H9 (cell line): ENCODE results near the gene LIPH. TPM values are rescaled to one million over a fixed set of nuclear protein-coding genes. Genes with fewer than 3 reads are reported as not detected.

Source experiments
- DNase-seq: peaks from one replicate; pipeline ENCODE4 v3.0.0-alpha.2; 2017
- H2AFZ ChIP-seq: one replicate; pipeline ENCODE4 v1.6.1; 2013; ENCODE audit warnings: mild to moderate bottlenecking, low read length, control low read depth, moderate library complexity
- H2AK5ac ChIP-seq: 2 replicates; pipeline ENCODE4 v1.6.1; 2013; ENCODE audit warnings: low read length, control low read depth, mixed read lengths; ENCODE audit not compliant: insufficient read length
- H2BK120ac ChIP-seq: one replicate; pipeline ENCODE4 v1.6.1; 2013; ENCODE audit warnings: low read depth, mild to moderate bottlenecking, low read length, control low read depth, inconsistent platforms; ENCODE audit not compliant: poor library complexity, severe bottlenecking
- H2BK12ac ChIP-seq: 2 replicates; pipeline ENCODE4 v1.6.1; 2013; ENCODE audit warnings: low read length, control low read depth, mixed read lengths, low read depth; ENCODE audit not compliant: insufficient read length
- H2BK15ac ChIP-seq: 2 replicates; pipeline ENCODE4 v1.6.1; 2013; ENCODE audit warnings: low read depth, low read length, control low read depth
- H2BK20ac ChIP-seq: one replicate; pipeline ENCODE4 v1.6.1; 2013; ENCODE audit warnings: low read depth, mild to moderate bottlenecking, low read length, control low read depth, inconsistent platforms; ENCODE audit not compliant: poor library complexity, severe bottlenecking
- H2BK5ac ChIP-seq: 2 replicates; pipeline ENCODE4 v1.6.1; 2013; ENCODE audit warnings: low read length, control low read depth, mixed read lengths; ENCODE audit not compliant: insufficient read length
- H3K14ac ChIP-seq: 2 replicates; pipeline ENCODE4 v1.6.1; 2013; ENCODE audit warnings: low read length, control low read depth; ENCODE audit not compliant: insufficient read depth
- H3K18ac ChIP-seq: 2 replicates; pipeline ENCODE4 v1.6.1; 2013; ENCODE audit warnings: low read depth, mild to moderate bottlenecking, mixed read lengths, low read length, control low read depth; ENCODE audit not compliant: insufficient read length
- H3K23ac ChIP-seq: 2 replicates; pipeline ENCODE4 v1.6.1; 2013; ENCODE audit warnings: low read length, control low read depth, mixed read lengths, low read depth; ENCODE audit not compliant: insufficient read length
- H3K23me2 ChIP-seq: 2 replicates; pipeline ENCODE4 v1.6.1; 2013; ENCODE audit warnings: low read depth, mild to moderate bottlenecking, mixed read lengths, low read length, control low read depth; ENCODE audit not compliant: insufficient read length, poor library complexity, severe bottlenecking
- H3K27ac ChIP-seq: 2 replicates; pipeline ENCODE4 v1.5.1; 2013; ENCODE audit warnings: low read length, control low read depth, mixed read lengths, low read depth; ENCODE audit not compliant: insufficient read length
- H3K27me3 ChIP-seq: 2 replicates; pipeline ENCODE4 v1.6.1; 2013; ENCODE audit warnings: low read length, control low read depth, inconsistent platforms; ENCODE audit not compliant: insufficient read depth
- H3K4ac ChIP-seq: 2 replicates; pipeline ENCODE4 v1.6.1; 2013; ENCODE audit warnings: low read depth, mild to moderate bottlenecking, control low read depth, inconsistent platforms, low read length, moderate library complexity
- H3K4me1 ChIP-seq: 2 replicates; pipeline ENCODE4 v1.6.1; 2013; ENCODE audit warnings: low read length, control low read depth, inconsistent platforms; ENCODE audit not compliant: insufficient read depth
- H3K4me2 ChIP-seq: 2 replicates; pipeline ENCODE4 v1.6.1; 2013; ENCODE audit warnings: low read length, control low read depth, mixed read lengths; ENCODE audit not compliant: insufficient read length, insufficient read depth
- H3K56ac ChIP-seq: 2 replicates; pipeline ENCODE4 v1.6.1; 2013; ENCODE audit warnings: low read depth, mild to moderate bottlenecking, mixed read lengths, low read length, control low read depth; ENCODE audit not compliant: insufficient read length
- H3K79me1 ChIP-seq: 2 replicates; pipeline ENCODE4 v1.6.1; 2013; ENCODE audit warnings: low read depth, mild to moderate bottlenecking, moderate library complexity, low read length, control low read depth, inconsistent platforms; ENCODE audit not compliant: insufficient read depth, poor library complexity, severe bottlenecking
- H3K79me2 ChIP-seq: 2 replicates; pipeline ENCODE4 v1.6.1; 2013; ENCODE audit warnings: low read length, control low read depth, inconsistent platforms; ENCODE audit not compliant: insufficient read depth
- H3K9ac ChIP-seq: 2 replicates; pipeline ENCODE4 v1.6.1; 2013; ENCODE audit warnings: low read length, control low read depth, mixed read lengths; ENCODE audit not compliant: insufficient read length; ENCODE audit errors: extremely low read depth
- H3K9me3 ChIP-seq: one replicate; pipeline ENCODE4 v1.6.1; 2013; ENCODE audit warnings: low read depth, low read length, inconsistent platforms; ENCODE audit not compliant: control insufficient read depth
- H3T11ph ChIP-seq: one replicate; pipeline ENCODE4 v1.6.1; 2013; ENCODE audit warnings: mild to moderate bottlenecking, low read length, control low read depth, inconsistent platforms
- H4K20me1 ChIP-seq: one replicate; pipeline ENCODE4 v1.6.1; 2013; ENCODE audit not compliant: control insufficient read depth, insufficient read length, insufficient read depth
- H4K5ac ChIP-seq: 2 replicates; pipeline ENCODE4 v1.6.1; 2013; ENCODE audit warnings: low read depth, mild to moderate bottlenecking, mixed read lengths, low read length, control low read depth; ENCODE audit not compliant: insufficient read length
- H4K8ac ChIP-seq: replicated peaks from 2 replicates; pipeline ENCODE4 v1.6.1; 2013; ENCODE audit warnings: low read length, control low read depth, mixed read lengths, low read depth; ENCODE audit not compliant: insufficient read length
- H4K91ac ChIP-seq: 2 replicates; pipeline ENCODE4 v1.6.1; 2013; ENCODE audit warnings: low read depth, mild to moderate bottlenecking, moderate library complexity, mixed read lengths, low read length, control low read depth; ENCODE audit not compliant: insufficient read length
- H3K27ac Mint-ChIP-seq, 3 experiments: 2 replicates in 2 of 3; 3 replicates in 1 of 3; pipeline ENCODE4 v1.8.0; 2020 to 2021; ENCODE audit warnings: mixed read lengths in 3 of 3, mild to moderate bottlenecking in 1 of 3, moderate library complexity in 1 of 3
- H3K27me3 Mint-ChIP-seq: 2 replicates; pipeline ENCODE4 v1.8.0; 2021; ENCODE audit warnings: low read depth, mild to moderate bottlenecking, moderate library complexity, mixed read lengths
- H3K36me3 Mint-ChIP-seq, 3 experiments: 2 replicates in 2 of 3; 3 replicates in 1 of 3; pipeline ENCODE4 v1.8.0; 2020 to 2021; ENCODE audit warnings: low read depth in 3 of 3, mixed read lengths in 3 of 3; ENCODE audit not compliant: insufficient read depth in 1 of 3
- H3K4me1 Mint-ChIP-seq, 2 experiments: 2 replicates each; pipeline ENCODE4 v1.8.0; 2020; ENCODE audit warnings: mixed read lengths in 2 of 2
- H3K4me3 Mint-ChIP-seq, 2 experiments: 2 replicates in 1 of 2; 3 replicates in 1 of 2; pipeline ENCODE4 v1.8.0; 2020 to 2021; ENCODE audit warnings: mild to moderate bottlenecking in 2 of 2, mixed read lengths in 2 of 2, moderate library complexity in 1 of 2
- H3K9me3 Mint-ChIP-seq, 2 experiments: 2 replicates in 1 of 2; 3 replicates in 1 of 2; pipeline ENCODE4 v1.8.0; 2020; ENCODE audit warnings: mild to moderate bottlenecking in 2 of 2, mixed read lengths in 2 of 2, moderate library complexity in 1 of 2
- CTCF ChIP-seq: fragments of 200-600 bp; sonication (generic); conservative IDR thresholded peaks from 3 replicates; pipeline ENCODE4 v1.8.0; 2021; ENCODE audit warnings: antibody characterized with exemption, mild to moderate bottlenecking
- WGBS: extraction: QIAGEN DNeasy Blood & Tissue Kit; methylation state at CpG from one replicate; pipeline ENCODE4 v1.1.7; 2013; ENCODE audit warnings: missing lambda C conversion rate, low lambda C conversion rate, mixed read lengths; ENCODE audit not compliant: insufficient read length; ENCODE audit errors: extremely low coverage; 5-methylcytosine and 5-hydroxymethylcytosine counted together
- total RNA-seq: library from RNA; stranded (reverse); gene quantifications from 2 replicates; pipeline ENCODE4 v1.2.1, GENCODE V29; 2021

Gene LIPH
- total RNA-seq, 1 experiment from 2014 or later, result 0.17 TPM

DNA sequence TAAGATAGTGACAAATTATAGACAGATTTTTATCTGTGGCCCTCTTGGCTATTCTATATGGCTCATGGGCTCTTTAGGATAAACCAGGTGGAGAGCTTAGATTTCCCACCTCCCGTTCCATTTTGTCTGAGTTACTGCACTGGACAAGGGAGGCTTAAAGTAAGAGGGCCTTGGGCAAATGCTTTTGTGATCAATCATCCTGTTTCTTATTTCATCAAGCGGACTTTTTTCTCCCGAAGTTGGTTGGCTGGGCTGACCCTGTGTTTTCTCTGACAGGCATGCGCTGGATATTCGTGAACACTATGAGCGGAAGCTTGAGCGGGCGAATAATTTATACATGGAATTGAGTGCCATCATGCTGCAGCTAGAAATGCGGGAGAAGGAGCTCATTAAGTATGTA, 86.9 kb downstream of the LIPH start:
- Mint-ChIP-seq H3K27me3 (no peaks in the 10 kb centered on the region), H3K27ac (no peak overlapping the region)
- WGBS, result no CpG with 5 or more reads among the region's 9 CpGs

More for the DNA sequence above, 86.9 kb downstream of the LIPH start:
- H3K4me3 Mint-ChIP-seq, result no peak overlapping the region
- H3K79me1 ChIP-seq, result no peaks in the 10 kb centered on the region
- no peaks in the 10 kb centered on the region; the same call in 1 of the 2 replicates for H3K4me1 ChIP-seq
- H3K4ac ChIP-seq, result no peak overlapping the region
- H3T11ph ChIP-seq, result no peak overlapping the region
- no peak overlapping the region for H2BK20ac ChIP-seq
- no peaks in the 10 kb centered on the region for H3K23me2 ChIP-seq
- no peak overlapping the region for H2BK5ac ChIP-seq
- no peaks in the 10 kb centered on the region for H3K36me3 Mint-ChIP-seq
- TF ChIP-seq CTCF, result no peak
- H2AK5ac ChIP-seq, result no peak overlapping the region
- peaks cover 5% of the 10 kb centered on the region in 2 experiments for H3K4me1 Mint-ChIP-seq
- no peaks in the 10 kb centered on the region for H3K9me3 ChIP-seq
- H3K79me2 ChIP-seq, result no peaks in the 10 kb centered on the region
- H3K27me3 ChIP-seq, result no peaks in the 10 kb centered on the region
- no peak overlapping the region for H4K5ac ChIP-seq
- no peak overlapping the region for H4K8ac ChIP-seq
- no peak overlapping the region for H3K14ac ChIP-seq
- no peak overlapping the region for H2BK15ac ChIP-seq
- H3K27ac ChIP-seq, result no peak overlapping the region
- H2BK120ac ChIP-seq, result no peak overlapping the region
- no peak overlapping the region for H4K91ac ChIP-seq
- no peaks in the 10 kb centered on the region for H3K9me3 Mint-ChIP-seq
- no peaks in the 10 kb centered on the region for H4K20me1 ChIP-seq
- no peak overlapping the region for H2AFZ ChIP-seq
- no peak overlapping the region for H3K23ac ChIP-seq
- H2BK12ac ChIP-seq, result no peak overlapping the region
- no peak overlapping the region for H3K9ac ChIP-seq
- no peak overlapping the region for H3K56ac ChIP-seq
- no peak for DNase-seq
- no peak overlapping the region for H3K4me2 ChIP-seq
- H3K18ac ChIP-seq, result no peak overlapping the region
